Erythroblast (primary cell): Measurements from ENCODE around the gene SLC16A12.

Experiments
- GATA1 ChIP-seq: IDR thresholded peaks from 2 replicates; pipeline ENCODE4 v1.6.1; 2011; ENCODE audit warnings: low read depth, mild to moderate bottlenecking, control low read depth, low read length, moderate library complexity
- POLR2A ChIP-seq: IDR thresholded peaks from 2 replicates; pipeline ENCODE4 v1.6.1; 2011; ENCODE audit warnings: mild to moderate bottlenecking, low read length

- TF ChIP-seq POLR2A, result no peak
- no peak for TF ChIP-seq GATA1
These were observed 131.0 kb downstream of the SLC16A12 start for GRCh38 chr10:89404104-89405047.
